ENCODE measurements around the gene KDM8.

KDM8 gene

GRCh38 chr16:27218756-27219155, 15.4 kb downstream of the KDM8 start:
- no peak overlapping the region for H3K4me3 ChIP-seq (ENCODE audit: low read depth in 1 of 2, low read length in 2 of 2)
- H3K4me1 ChIP-seq (ENCODE audit: control insufficient read depth in 1 of 2, insufficient read depth in 2 of 2, low read length in 2 of 2), result peaks cover 0 to 18% of the 10 kb centered on the region in 2 donors
- H3K9me3 ChIP-seq (ENCODE audit: control insufficient read depth in 1 of 2, low read length in 2 of 2), result no peaks in the 10 kb centered on the region
- H3K27me3 ChIP-seq (ENCODE audit: low read depth, low read length), result no peaks in the 10 kb centered on the region
- peaks cover 9 to 21% of the 10 kb centered on the region in 2 donors for H3K36me3 ChIP-seq (ENCODE audit: control insufficient read depth in 1 of 2, insufficient read depth in 2 of 2, low read length in 2 of 2)
- H3K27ac ChIP-seq (ENCODE audit: low read length), result no peak overlapping the region

GRCh38 chr16:27219161-27219560, 15.8 kb downstream of the KDM8 start:
- Histone ChIP-seq H3K27me3 (ENCODE audit: low read depth, low read length) (no peaks in the 10 kb centered on the region), H3K4me1 (ENCODE audit: control insufficient read depth in 1 of 2, insufficient read depth in 2 of 2, low read length in 2 of 2) (peaks cover 0 to 18% of the 10 kb centered on the region in 2 donors), H3K36me3 (ENCODE audit: control insufficient read depth in 1 of 2, insufficient read depth in 2 of 2, low read length in 2 of 2) (peaks cover 6 to 25% of the 10 kb centered on the region in 2 donors), H3K4me3 (ENCODE audit: low read depth in 1 of 2, low read length in 2 of 2) (no peak overlapping the region), H3K27ac (ENCODE audit: low read length) (no peak overlapping the region), H3K9me3 (ENCODE audit: control insufficient read depth in 1 of 2, low read length in 2 of 2) (no peaks in the 10 kb centered on the region)

- Histone ChIP-seq H3K4me1 (ENCODE audit: control insufficient read depth in 1 of 2, insufficient read depth in 2 of 2, low read length in 2 of 2) (peaks cover 0 to 18% of the 10 kb centered on the region in 2 donors), H3K9me3 (ENCODE audit: control insufficient read depth in 1 of 2, low read length in 2 of 2) (no peaks in the 10 kb centered on the region), H3K27me3 (ENCODE audit: low read depth, low read length) (no peaks in the 10 kb centered on the region), H3K4me3 (ENCODE audit: low read depth in 1 of 2, low read length in 2 of 2) (no peak overlapping the region), H3K27ac (ENCODE audit: low read length) (no peak overlapping the region), H3K36me3 (ENCODE audit: control insufficient read depth in 1 of 2, insufficient read depth in 2 of 2, low read length in 2 of 2) (peaks cover 0 to 35% of the 10 kb centered on the region in 2 donors)
Measured at GRCh38 chr16:27220120-27220519, 16.8 kb downstream of the KDM8 start.

- Histone ChIP-seq H3K36me3 (ENCODE audit: control insufficient read depth in 1 of 2, insufficient read depth in 2 of 2, low read length in 2 of 2) (peaks cover 0 to 35% of the 10 kb centered on the region in 2 donors), H3K9me3 (ENCODE audit: control insufficient read depth in 1 of 2, low read length in 2 of 2) (no peaks in the 10 kb centered on the region), H3K4me1 (ENCODE audit: control insufficient read depth in 1 of 2, insufficient read depth in 2 of 2, low read length in 2 of 2) (peaks cover 0 to 18% of the 10 kb centered on the region in 2 donors), H3K27me3 (ENCODE audit: low read depth, low read length) (no peaks in the 10 kb centered on the region), H3K27ac (ENCODE audit: low read length) (no peak overlapping the region), H3K4me3 (ENCODE audit: low read depth in 1 of 2, low read length in 2 of 2) (no peak overlapping the region)
Measured at GRCh38 chr16:27220527-27220926, 17.2 kb downstream of the KDM8 start.

GRCh38 chr16:27220991-27221390, 17.7 kb downstream of the KDM8 start:
- no peaks in the 10 kb centered on the region for H3K27me3 ChIP-seq (ENCODE audit: low read depth, low read length)
- peaks cover 0 to 35% of the 10 kb centered on the region in 2 donors for H3K36me3 ChIP-seq (ENCODE audit: control insufficient read depth in 1 of 2, insufficient read depth in 2 of 2, low read length in 2 of 2)
- no peak overlapping the region for H3K4me3 ChIP-seq (ENCODE audit: low read depth in 1 of 2, low read length in 2 of 2)
- no peaks in the 10 kb centered on the region for H3K9me3 ChIP-seq (ENCODE audit: control insufficient read depth in 1 of 2, low read length in 2 of 2)
- peaks cover 0 to 18% of the 10 kb centered on the region in 2 donors for H3K4me1 ChIP-seq (ENCODE audit: control insufficient read depth in 1 of 2, insufficient read depth in 2 of 2, low read length in 2 of 2)
- H3K27ac ChIP-seq (ENCODE audit: low read length), result no peak overlapping the region

- H3K27ac ChIP-seq (ENCODE audit: low read length), result no peak overlapping the region
- H3K4me3 ChIP-seq (ENCODE audit: low read depth in 1 of 2, low read length in 2 of 2), result no peak overlapping the region
- H3K9me3 ChIP-seq (ENCODE audit: control insufficient read depth in 1 of 2, low read length in 2 of 2), result no peaks in the 10 kb centered on the region
- no peaks in the 10 kb centered on the region for H3K27me3 ChIP-seq (ENCODE audit: low read depth, low read length)
- H3K36me3 ChIP-seq (ENCODE audit: control insufficient read depth in 1 of 2, insufficient read depth in 2 of 2, low read length in 2 of 2), result peaks cover 0 to 35% of the 10 kb centered on the region in 2 donors
- peaks cover 0 to 18% of the 10 kb centered on the region in 2 donors for H3K4me1 ChIP-seq (ENCODE audit: control insufficient read depth in 1 of 2, insufficient read depth in 2 of 2, low read length in 2 of 2)
Measured at GRCh38 chr16:27221576-27222248, 18.4 kb downstream of the KDM8 start.

GRCh38 chr16:27222249-27223225, 19.2 kb downstream of the KDM8 start:
- Histone ChIP-seq H3K4me1 (ENCODE audit: control insufficient read depth in 1 of 2, insufficient read depth in 2 of 2, low read length in 2 of 2) (peaks cover 0 to 18% of the 10 kb centered on the region in 2 donors), H3K36me3 (ENCODE audit: control insufficient read depth in 1 of 2, insufficient read depth in 2 of 2, low read length in 2 of 2) (peaks cover 0 to 37% of the 10 kb centered on the region in 2 donors), H3K27me3 (ENCODE audit: low read depth, low read length) (no peaks in the 10 kb centered on the region), H3K9me3 (ENCODE audit: control insufficient read depth in 1 of 2, low read length in 2 of 2) (no peaks in the 10 kb centered on the region), H3K4me3 (ENCODE audit: low read depth in 1 of 2, low read length in 2 of 2) (no peak overlapping the region), H3K27ac (ENCODE audit: low read length) (no peak overlapping the region)

- Histone ChIP-seq H3K36me3 (ENCODE audit: control insufficient read depth in 1 of 2, insufficient read depth in 2 of 2, low read length in 2 of 2) (peaks cover 0 to 37% of the 10 kb centered on the region in 2 donors), H3K4me3 (ENCODE audit: low read depth in 1 of 2, low read length in 2 of 2) (no peak overlapping the region), H3K27ac (ENCODE audit: low read length) (no peak overlapping the region), H3K4me1 (ENCODE audit: control insufficient read depth in 1 of 2, insufficient read depth in 2 of 2, low read length in 2 of 2) (peaks cover 0 to 18% of the 10 kb centered on the region in 2 donors), H3K9me3 (ENCODE audit: control insufficient read depth in 1 of 2, low read length in 2 of 2) (no peaks in the 10 kb centered on the region), H3K27me3 (ENCODE audit: low read depth, low read length) (no peaks in the 10 kb centered on the region)
Measured at GRCh38 chr16:27223226-27223610, 19.9 kb downstream of the KDM8 start.

GRCh38 chr16:27223701-27224100, 20.4 kb downstream of the KDM8 start:
- H3K4me3 ChIP-seq (ENCODE audit: low read depth in 1 of 2, low read length in 2 of 2), result no peak overlapping the region
- peaks cover 0 to 18% of the 10 kb centered on the region in 2 donors for H3K4me1 ChIP-seq (ENCODE audit: control insufficient read depth in 1 of 2, insufficient read depth in 2 of 2, low read length in 2 of 2)
- no peaks in the 10 kb centered on the region for H3K9me3 ChIP-seq (ENCODE audit: control insufficient read depth in 1 of 2, low read length in 2 of 2)
- H3K27me3 ChIP-seq (ENCODE audit: low read depth, low read length), result no peaks in the 10 kb centered on the region
- H3K36me3 ChIP-seq (ENCODE audit: control insufficient read depth in 1 of 2, insufficient read depth in 2 of 2, low read length in 2 of 2), result peaks cover 0 to 37% of the 10 kb centered on the region in 2 donors
- H3K27ac ChIP-seq (ENCODE audit: low read length), result no peak overlapping the region

- peaks cover 0 to 37% of the 10 kb centered on the region in 2 donors for H3K36me3 ChIP-seq (ENCODE audit: control insufficient read depth in 1 of 2, insufficient read depth in 2 of 2, low read length in 2 of 2)
- H3K27ac ChIP-seq (ENCODE audit: low read length), result no peak overlapping the region
- peaks cover 0 to 23% of the 10 kb centered on the region in 2 donors for H3K4me1 ChIP-seq (ENCODE audit: control insufficient read depth in 1 of 2, insufficient read depth in 2 of 2, low read length in 2 of 2)
- H3K27me3 ChIP-seq (ENCODE audit: low read depth, low read length), result no peaks in the 10 kb centered on the region
- no peaks in the 10 kb centered on the region for H3K9me3 ChIP-seq (ENCODE audit: control insufficient read depth in 1 of 2, low read length in 2 of 2)
- H3K4me3 ChIP-seq (ENCODE audit: low read depth in 1 of 2, low read length in 2 of 2), result no peak overlapping the region
Measured at GRCh38 chr16:27224271-27224737, 21.0 kb downstream of the KDM8 start.

- H3K27me3 ChIP-seq (ENCODE audit: low read depth, low read length), result no peaks in the 10 kb centered on the region
- H3K4me1 ChIP-seq (ENCODE audit: control insufficient read depth in 1 of 2, insufficient read depth in 2 of 2, low read length in 2 of 2), result peaks cover 0 to 23% of the 10 kb centered on the region in 2 donors
- no peak overlapping the region for H3K4me3 ChIP-seq (ENCODE audit: low read depth in 1 of 2, low read length in 2 of 2)
- H3K9me3 ChIP-seq (ENCODE audit: control insufficient read depth in 1 of 2, low read length in 2 of 2), result no peaks in the 10 kb centered on the region
- no peak overlapping the region for H3K27ac ChIP-seq (ENCODE audit: low read length)
- H3K36me3 ChIP-seq (ENCODE audit: control insufficient read depth in 1 of 2, insufficient read depth in 2 of 2, low read length in 2 of 2), result peaks cover 0 to 38% of the 10 kb centered on the region in 2 donors
Measured at GRCh38 chr16:27224741-27225300, 21.5 kb downstream of the KDM8 start.
